ENCODE data around the gene ADCY3. TPM values are rescaled to one million over a fixed set of nuclear protein-coding genes. Genes with fewer than 3 reads are reported as not detected.

ADCY3 gene
- polyA plus RNA-seq, 1 of the 3 experiments (the other 2 are of a cell fraction) = 53.9 TPM

- TF ChIP-seq ZBTB33 (IDR thresholded peaks at IDR 0.05; ENCODE audit: borderline replicate concordance, low read depth) = no peak
- no peak for TF ChIP-seq USF2 (IDR thresholded peaks at IDR 0.05; ENCODE audit: borderline replicate concordance, low read depth, low read length)
Observed at GRCh38 chr2:24925815-24926214, 5.8 kb upstream of the ADCY3 start (continued).

GRCh38 chr2:24924732-24925131 is 4.7 kb upstream of the ADCY3 start:
- TF ChIP-seq USF1 (IDR thresholded peaks at IDR 0.05; ENCODE audit: borderline replicate concordance, low read depth) = no peak
- no peak for TF ChIP-seq GABPA (IDR thresholded peaks at IDR 0.05; ENCODE audit: low read depth)
- no peak for TF ChIP-seq SIN3A (IDR thresholded peaks at IDR 0.05; ENCODE audit: borderline replicate concordance, low read depth, low read length)
- no peak for TF ChIP-seq IRF3 (IDR thresholded peaks at IDR 0.05; ENCODE audit: low read depth, low read length)
- TF ChIP-seq USF2 (IDR thresholded peaks at IDR 0.05; ENCODE audit: borderline replicate concordance, low read depth, low read length) = no peak
- no peak for TF ChIP-seq POLR2AphosphoS5 (IDR thresholded peaks at IDR 0.05; ENCODE audit: low read depth, low read length)
- TF ChIP-seq RAD21 (IDR thresholded peaks at IDR 0.05; ENCODE audit: low read length) = no peak
- no peak for TF ChIP-seq TCF12 (IDR thresholded peaks at IDR 0.05)
- no peak for TF ChIP-seq NFIC (IDR thresholded peaks at IDR 0.05; ENCODE audit: borderline replicate concordance)
- TF ChIP-seq TEAD4 (IDR thresholded peaks at IDR 0.05; ENCODE audit: borderline replicate concordance, insufficient read depth) = no peak
- H3K9me2 ChIP-seq = no peaks in the 10 kb centered on the region
- DNase-seq = no peak
- H3K9me3 ChIP-seq = no peaks in the 10 kb centered on the region
- no peak overlapping the region for H3K4me3 ChIP-seq (ENCODE audit: low read depth in 2 of 2, low read length in 1 of 2)
- no peak overlapping the region for H3K9ac ChIP-seq
- H3K27ac ChIP-seq (ENCODE audit: low read depth in 2 of 2, low read length in 1 of 2) = no peak overlapping the region
- H3F3A ChIP-seq (replicated peaks; ENCODE audit: insufficient read depth) = peaks cover 6% of the 10 kb centered on the region
- no peaks in the 10 kb centered on the region for H3K79me2 ChIP-seq (ENCODE audit: insufficient read depth)
- ChIA-PET CTCF (no interaction called here), POLR2A (no interaction called here)
- H2AFZ ChIP-seq (ENCODE audit: low read depth) = no peak overlapping the region
- H3K4me1 ChIP-seq (ENCODE audit: control insufficient read depth in 1 of 2, insufficient read depth in 2 of 2, low read depth in 1 of 2, low read length in 1 of 2) = peaks cover 0 to 2% of the 10 kb centered on the region in 2 experiments; a peak in 1 of 4 replicates
- H3K4me2 ChIP-seq = no peak overlapping the region
- 93% methylated on average over 6 of the region's 6 CpGs for WGBS (ENCODE audit: low lambda C conversion rate)
- no peaks in the 10 kb centered on the region for H3K36me3 ChIP-seq (replicated peaks in 1 of 2; ENCODE audit: control insufficient read depth in 1 of 2, insufficient read depth in 2 of 2, low read length in 1 of 2)
- H4K20me1 ChIP-seq (ENCODE audit: insufficient read depth) = no peaks in the 10 kb centered on the region
- H3K27me3 ChIP-seq (ENCODE audit: insufficient read depth) = no peaks in the 10 kb centered on the region
